Measurements from ENCODE around the gene PSMD12.
"Not testable (repeated sequence)": the region's sequence is repeated elsewhere in the genome, so short reads cannot be mapped to it uniquely, and the experiment has no call there.

The PSMD12 gene

DNA sequence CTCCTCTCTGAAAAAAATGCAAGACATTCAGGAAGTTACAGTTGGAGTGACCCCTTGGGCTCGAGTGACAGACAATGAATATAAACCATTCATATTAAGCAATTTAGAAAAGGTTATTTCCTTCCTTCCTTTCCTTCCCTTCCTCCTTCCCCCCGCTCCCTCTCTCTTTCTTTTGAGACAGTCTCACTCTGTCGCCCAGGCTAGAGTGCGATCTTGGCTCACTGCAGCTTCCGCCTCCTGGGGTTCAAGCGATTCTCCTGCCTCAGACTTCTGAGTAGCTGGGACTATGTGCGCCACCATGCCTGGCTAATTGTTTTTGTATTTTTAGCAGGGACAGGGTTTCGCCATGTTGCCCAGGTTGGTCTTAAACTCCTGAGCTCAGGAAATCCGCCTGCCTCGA lies 13.2 kb downstream of the PSMD12 start:
- no peak for DNase-seq

DNA sequence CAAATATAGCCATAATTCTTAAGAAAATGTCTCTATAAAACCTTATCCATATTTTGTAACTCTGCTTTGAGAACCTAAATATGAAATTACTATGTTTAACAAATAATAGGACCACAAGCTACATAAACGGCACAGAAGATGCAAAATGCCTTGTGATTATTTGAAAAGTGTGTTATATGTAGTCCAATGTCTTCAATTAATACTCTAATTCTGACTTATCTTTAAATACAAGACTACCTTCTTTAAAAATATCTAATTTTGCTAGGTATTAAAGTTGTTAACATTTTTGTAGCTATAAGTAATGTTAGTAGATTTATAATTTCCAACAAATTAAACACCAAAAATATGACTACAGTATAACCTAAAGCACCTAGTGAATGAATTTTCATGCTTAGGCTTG lies 17.0 kb downstream of the PSMD12 start:
- DNase-seq = no peak

DNA sequence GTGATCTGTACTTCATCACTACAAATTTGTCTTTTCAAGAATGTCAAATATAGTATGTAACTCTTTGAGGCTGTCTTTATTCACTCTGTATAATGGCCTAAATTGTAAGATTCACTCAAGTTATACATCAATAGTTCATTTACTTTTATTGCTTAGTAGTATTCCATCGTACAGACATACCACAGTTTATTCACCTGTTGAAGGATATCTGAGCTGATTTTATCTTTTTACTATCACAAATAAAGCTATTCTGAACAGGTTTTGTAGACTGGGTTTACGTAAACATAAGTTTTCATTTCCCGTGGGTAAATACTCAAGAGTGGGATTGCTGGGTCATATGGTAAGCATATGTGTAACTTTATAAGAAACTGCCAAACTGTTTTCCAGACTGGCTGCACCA lies 18.6 kb downstream of the PSMD12 start:
- no peak for DNase-seq

DNA sequence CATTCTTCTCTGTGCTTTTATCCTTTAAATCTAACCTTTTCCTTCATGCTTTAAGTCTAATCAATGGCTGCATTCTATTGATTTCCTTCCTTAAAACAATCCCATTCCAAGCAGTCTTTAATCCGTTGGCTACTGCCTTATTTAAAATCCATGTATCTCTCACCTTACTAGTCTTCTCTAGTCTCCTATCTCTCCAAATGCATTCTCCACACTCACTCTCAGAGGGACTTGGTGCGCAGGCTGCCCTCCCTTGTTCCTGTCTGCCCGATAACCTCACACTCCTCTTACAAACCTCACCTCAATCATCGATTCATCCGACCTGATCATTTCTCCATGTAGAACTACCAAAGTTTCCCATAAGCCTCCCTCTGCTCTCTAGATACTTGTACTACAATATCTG lies 23.1 kb downstream of the PSMD12 start:
- DNase-seq = no peak

DNA sequence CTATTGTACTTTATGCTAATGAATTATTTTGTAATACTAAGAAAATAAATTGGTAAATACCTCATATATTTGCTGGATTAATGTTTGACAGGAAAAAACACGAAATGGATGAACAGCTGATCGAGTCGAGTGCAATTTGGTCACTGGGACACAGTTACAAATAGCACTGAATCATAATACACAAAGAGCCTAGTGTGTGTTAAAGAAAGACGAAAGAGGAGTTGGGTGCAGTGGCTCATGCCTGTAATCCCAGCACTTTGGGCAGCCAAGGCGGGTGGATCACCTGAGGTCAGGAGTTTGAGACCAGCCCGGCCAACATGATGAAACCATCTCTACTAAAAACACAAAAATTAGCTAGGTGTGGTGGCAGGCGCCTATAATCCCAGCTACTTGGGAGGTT lies 28.0 kb downstream of the PSMD12 start:
- DNase-seq = not testable (repeated sequence)

DNA sequence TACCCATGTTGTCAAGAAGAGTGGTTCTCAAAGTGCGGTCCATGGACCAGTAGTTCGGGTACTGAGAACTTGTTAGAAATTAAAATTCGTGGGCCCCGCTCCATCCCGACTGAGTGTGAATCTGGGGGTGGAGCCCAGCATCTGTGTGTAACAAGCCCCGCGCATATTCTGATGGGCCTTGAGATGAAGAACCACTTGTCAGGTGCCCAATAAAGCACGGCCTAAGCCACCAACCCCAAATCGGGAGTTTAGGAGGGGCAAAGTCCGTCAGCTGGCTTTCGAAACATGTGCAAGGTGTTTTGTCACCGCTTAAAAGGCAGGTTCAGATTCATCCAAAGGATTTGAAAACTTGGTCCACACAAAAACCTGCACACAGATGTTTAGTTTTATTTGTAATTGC lies 29.5 kb downstream of the PSMD12 start:
- DNase-seq = no peak

DNA sequence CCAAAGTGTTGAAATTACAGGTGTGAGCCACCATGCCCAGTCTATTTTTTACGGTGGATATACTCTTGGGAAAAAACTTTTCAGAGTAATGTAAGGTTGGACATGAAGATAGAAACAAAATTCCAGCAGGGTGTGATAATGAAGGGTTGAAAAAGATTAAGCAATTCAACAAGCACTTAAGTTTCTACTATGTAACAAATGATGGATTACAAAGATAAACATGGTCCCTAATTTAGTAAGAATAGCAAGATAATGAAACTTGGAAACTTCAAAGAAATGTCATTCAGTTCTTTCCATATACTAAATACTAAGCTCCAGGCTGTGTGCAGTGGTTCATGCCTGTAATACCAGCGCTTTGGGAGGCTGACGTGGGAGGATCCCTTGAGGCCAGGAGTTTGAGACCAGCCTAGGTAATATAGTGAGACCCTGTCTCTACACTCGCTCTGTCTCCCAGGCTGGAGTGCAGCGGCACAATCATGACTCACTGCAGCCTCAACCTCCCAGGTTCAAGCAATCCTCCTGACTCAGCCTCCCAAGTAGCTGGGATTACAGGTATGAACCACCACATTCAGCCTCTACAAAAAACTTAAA lies 31.0 kb downstream of the PSMD12 start:
- DNase-seq = no peak

DNA sequence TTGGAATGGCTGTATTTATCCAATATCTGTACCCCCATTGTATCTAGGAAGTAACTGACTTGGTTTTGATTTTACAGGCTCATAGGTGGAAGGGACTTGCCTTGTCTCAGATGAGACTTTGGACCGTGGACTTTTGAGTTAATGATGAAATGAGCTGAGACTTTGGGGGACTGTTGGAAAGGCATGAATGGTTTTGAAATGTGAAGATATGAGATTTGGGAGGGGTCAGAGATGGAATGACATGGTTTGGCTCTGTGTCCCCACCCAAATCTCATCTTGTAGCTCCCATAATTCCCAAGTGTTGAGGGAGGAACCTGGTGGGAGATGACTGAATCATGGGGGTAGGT lies 34.2 kb downstream of the PSMD12 start:
- DNase-seq = not testable (repeated sequence)

DNA sequence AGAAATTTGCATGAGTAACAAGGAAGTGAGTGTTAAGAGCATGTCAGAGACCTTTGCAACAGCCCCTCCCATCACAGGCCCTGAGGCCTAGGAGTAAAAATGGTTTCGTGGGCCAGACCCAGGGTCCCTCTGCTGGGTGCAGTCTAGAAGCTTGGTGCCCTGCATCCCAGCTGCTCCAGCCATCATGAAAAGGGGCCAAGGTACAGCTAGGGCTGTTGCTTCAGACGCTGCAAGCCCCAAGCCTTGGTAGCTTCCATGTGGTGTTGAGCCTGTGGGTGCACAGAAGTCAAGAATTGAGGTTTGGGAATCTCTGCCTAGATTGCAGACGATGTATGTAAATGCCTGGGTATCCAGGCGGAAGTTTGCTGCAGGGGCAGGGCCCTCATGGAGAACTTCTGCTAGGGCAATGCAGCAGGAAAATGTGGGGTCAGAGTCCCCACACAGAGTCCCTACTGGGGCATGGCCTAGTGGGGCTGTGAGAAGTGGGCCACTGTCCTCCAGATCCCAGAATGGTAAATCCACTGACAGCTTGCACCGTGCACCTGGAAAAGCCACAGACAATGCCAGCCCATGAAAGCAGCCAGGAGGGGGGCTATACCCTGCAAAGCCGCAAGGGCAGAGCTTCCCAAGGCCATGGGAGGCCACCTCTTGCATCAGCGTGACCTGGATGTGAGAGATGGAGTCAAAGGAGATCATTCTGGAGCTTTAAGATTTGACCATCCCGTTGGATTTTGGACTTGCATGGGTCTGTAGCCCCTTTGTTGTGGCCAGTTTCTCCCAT lies 34.8 kb downstream of the PSMD12 start:
- DNase-seq = peak in 2 of 3 donors; percentile 15 to 32

DNA sequence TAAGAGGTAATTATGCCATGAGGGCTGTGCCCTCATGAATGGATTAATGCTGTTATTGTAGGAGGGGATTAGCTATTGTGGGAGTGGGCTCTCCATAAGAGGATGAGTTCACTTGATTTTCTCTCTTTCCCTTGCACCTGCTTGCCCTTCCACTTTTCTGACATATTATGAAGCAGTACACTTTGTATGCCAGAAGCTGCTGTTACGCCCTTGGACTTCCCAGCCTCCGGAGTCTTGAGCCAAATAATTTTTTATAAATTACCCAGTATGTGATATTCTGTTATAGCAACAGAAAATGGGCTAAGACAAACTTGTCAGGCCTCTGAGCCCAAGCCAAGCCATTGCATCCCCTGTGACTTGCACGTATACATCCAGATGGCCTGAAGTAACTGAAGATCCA lies 38.4 kb downstream of the PSMD12 start:
- DNase-seq = no peak

DNA sequence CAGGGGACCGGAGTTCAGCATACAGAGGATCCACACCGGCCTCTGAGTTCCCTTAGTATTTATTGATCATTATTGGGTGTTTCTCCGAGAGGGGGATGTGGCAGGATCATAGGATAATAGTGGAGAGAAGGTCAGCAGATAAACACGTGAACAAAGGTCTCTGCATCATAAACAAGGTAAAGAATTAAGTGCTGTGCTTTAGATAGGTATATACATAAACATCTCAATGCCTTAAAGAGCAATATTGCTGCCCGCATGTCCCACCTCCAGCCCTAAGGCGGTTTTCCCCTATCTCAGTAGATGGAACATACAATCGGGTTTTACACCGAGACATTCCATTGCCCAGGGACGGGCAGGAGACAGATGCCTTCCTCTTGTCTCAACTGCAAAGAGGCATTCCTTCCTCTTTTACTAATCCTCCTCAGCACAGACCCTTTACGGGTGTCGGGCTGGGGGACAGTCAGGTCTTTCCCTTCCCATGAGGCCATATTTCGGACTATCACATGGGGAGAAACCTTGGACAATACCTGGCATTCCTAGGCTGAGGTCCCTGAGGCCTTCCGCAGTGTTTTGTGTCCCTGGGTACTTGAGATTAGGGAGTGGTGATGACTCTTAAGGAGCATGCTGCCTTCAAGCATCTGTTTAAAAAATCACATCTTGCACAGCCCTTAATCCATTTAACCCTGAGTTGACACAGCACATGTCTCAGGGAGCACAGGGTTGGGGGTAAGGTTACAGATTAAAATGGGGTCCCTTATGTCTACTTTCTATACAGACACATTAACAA lies 39.2 kb downstream of the PSMD12 start:
- not testable (repeated sequence) for DNase-seq

DNA sequence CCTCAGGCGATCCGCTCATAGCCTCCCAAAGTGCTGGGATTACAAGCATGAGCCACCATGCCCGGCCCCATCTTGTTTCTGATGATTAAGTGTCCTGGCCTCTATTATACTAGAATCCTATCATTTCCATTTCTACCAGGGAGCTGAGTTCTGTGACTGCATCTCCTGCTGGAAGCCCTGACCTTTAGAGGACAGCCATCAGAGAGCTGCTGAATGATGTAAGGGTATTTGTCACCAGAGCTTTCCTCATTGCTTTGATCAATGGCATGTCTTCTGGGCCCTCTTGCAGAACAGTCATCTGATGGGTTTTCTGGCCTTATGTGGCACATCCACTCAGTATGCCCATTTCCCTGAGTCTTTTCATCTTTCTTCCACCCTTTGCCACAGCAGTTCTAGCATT lies 39.9 kb downstream of the PSMD12 start:
- peak in 2 of 3 donors; percentile 9 to 36 for DNase-seq

DNA sequence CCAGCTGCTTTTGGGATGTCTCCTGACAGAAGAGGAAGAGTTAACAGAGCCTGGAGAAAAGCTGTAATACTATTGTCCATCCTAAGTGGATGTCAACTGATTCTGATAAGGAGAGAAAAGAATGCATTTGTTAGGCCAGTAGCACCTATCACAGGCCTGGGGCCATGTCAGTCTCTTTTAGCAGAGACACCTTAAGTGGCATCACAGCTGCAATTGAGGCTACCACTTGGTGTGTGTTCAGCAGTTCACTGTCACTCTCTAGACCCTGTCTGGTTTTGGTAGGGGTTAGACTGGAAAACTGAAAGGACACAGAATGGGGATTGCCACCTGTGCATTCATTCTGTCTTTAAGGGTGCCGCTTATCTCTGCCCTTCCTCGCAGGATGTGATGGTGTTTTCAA lies 42.0 kb downstream of the PSMD12 start:
- DNase-seq = no peak

DNA sequence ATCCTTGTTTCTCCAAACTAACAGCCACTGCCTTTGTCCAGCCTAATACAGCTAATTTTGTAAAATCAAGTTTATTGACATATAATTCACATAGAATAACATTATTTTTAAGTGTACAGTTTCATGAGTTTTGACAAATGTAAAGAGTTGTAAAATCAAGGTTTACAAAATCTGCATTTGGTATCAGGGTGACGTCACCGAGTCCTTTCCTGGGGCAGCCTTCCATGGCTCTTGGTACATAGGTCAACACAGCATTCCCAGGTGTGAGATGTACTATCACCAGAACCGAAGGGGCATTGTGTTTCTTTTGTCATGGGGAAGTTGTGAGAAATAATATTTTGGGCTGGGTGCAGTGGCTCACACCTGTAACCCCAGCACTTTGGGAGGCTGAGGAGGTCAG lies 42.9 kb downstream of the PSMD12 start:
- no peak for DNase-seq

DNA sequence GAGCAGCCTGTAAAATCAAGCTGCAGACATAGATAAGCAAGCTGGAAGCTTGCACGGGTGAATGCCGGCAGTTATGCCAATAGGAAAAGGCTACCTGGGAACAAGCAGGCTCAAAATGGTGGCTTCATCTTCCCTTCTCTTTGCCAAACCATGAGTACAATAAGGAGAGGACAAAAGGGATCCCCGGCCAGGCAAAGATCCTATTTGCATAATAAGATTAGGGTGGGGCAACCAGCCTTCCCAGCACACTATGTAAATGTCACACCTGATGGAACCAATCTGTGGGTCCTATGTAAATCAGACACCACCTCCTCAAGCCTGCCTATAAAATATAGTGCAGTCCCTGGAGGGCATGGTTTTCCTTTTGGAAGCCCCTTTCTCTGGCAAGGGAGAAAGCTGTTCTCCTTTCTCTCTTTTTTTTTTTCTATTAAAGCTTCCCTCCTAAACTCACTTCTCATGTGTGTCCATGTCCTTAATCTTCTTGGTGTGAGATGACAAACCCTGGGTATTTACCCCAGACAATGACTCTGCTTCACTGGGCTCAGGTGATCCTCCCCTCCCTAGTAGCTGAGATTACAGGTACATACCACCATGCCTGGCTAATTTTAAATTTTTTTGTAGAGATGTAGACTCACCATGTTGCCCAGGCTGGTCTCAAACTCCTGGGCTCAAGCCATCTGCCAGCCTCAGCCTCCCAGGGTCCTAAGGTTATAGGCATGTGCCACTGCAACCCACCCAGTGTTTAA lies 44.2 kb downstream of the PSMD12 start:
- no peak for DNase-seq

DNA sequence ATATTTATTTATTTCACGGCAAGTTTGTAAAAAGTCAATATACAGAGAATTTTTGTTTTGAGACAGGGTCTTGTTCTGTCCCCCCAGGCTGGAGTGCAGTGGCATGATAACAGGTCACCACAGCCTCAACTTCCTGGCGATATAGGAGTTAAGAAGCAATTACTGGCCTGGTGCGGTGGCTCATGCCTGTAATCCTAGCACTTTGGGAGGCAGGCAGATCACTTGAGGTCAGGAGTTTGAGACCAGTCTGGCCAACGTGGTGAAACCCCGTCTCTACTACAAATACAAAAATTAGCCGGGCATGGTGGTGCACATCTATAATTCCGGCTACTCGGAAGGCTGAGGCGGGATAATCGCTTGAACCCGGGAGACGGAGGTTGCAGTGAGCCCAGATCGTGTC lies 44.9 kb downstream of the PSMD12 start:
- DNase-seq = not testable (repeated sequence)

DNA sequence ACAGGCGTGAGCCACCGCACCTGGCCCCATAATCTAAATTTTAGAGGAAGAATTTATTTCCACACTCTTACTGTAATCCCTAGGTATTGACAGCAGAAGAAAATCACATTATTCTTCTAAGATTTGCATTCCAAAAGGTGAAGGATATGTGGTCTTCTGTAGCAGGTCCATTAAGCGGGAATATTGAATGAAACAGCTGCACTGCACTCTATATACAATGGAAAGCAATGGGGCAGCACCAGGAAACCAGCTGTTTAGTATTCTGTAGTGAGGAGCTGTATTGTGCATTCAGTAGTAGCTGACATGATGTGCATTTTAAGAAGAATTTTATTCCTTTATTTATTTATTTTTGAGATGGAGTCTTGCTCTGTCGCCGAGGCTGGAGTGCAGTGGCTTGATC lies 49.6 kb downstream of the PSMD12 start:
- DNase-seq = no peak

DNA sequence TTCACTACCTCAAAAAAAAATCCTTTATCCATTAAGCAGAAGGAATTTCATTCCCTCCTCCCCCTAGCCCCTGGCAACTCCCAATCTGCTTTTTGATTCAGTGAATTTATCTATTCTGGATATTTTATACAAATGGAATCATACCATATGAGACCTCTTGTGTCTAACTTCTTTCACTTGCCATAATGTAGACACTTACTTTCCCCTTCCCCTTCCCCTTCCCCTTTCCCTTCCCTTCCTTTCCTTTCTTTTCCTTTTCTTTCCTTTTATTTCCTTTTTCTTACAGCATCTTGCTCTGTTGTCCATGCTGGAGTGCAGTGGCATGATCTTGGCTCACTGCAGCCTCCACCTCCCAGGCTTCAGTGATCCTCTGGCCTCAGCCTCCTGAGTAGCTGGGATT lies 50.5 kb downstream of the PSMD12 start:
- peak in 2 of 3 donors; percentile 34 to 44 for DNase-seq

DNA sequence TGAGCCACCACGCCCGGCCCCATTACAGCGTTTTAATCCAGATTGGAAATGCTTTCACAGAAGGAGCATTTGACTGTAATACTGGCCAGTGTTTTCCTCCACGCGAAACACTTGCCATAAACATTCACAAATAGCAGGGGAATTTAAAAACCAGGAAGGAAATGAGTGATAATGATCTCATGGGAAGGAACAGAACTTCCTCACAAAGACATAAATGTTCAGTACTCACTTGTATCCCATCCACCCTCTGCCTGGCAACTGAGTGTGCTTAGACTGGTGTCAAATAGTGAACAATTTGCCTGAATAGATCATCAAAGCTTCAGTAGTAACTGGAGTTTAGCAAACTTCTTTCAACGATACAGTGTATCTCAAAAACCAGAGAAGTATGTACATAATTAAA lies 54.1 kb downstream of the PSMD12 start:
- DNase-seq = peak; percentile 68 to 87 (median 86)

DNA sequence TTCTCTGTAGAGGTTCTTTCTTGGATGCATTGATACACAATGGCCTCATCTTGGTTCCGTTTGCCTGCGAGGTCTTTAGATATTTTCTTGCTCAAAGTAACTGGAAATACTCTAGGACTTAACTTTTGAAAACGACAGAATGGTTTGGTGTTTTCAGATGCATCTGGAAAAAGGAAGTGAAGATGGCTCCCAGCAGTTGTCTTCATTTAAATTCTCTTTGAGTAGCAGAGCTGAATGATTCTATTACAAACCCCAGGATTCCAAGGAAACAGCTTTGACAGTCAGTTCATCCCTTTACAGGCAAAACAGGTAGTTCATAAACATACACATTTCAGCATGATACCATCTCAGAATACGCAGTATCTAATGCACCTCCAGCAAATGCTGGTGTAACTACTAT lies 54.8 kb downstream of the PSMD12 start:
- no peak for DNase-seq

DNA sequence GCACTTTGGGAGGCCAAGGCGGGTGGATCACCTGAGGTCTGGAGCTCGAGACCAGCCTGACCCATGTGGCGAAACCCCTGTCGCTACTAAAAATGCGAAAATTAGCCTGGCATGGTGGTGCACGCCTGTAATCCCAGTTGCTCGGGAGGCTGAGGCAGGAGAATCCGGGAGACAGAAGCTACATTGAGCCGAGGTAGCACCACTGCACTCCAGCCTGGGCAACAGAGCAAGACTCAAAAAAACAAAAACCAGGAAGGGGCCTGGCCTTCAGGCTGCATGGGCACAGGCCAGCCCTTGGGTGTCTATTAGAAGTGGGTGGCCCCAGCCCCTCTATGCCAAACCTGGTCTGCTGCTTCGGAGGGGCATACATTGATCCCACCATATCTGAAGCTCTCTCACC lies 56.0 kb downstream of the PSMD12 start:
- DNase-seq = no peak

DNA sequence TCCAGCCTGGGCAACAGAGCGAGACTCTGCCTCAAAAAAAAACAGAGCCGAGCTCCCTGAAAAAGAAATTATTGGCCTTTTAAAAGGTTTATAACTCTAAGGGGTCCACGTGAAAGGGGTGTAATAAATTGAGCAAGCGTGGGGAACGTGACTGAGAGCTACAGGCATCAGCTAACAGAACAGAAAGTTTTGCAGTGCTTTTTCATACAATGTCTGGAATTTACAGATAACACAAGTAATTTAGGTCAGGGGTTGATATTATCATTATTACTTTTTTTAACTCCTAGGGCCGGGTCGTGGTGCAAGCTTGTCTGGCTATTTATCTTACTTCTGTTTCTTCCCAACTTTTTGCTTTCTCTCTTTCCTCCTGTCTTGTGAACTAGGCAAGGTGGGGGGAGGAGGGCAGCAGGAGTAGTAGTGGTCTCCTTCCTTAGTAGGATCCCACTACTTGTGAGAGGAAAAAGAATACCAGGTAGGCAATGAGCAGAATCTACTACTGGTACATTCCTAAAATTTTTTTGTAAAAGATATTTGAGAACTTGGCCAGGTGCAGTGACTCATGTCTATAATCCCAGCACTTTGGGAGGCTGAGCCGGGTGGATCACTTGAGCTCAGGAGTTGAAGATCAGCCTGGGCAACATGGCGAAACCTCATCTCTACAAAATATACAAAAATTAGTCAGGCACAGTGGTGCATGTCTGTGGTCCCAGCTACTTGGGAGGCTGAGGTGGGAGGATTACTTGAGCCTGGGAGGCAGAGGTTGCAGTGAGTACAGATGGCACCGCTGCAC lies 60.7 kb downstream of the PSMD12 start:
- DNase-seq = not testable (repeated sequence)

Measured in suppressor macrophage treated with lipopolysaccharide for 1 hour (primary cell).